ENCODE results near the gene CERT1. TPM values are rescaled to one million over a fixed set of nuclear protein-coding genes. Genes with fewer than 3 reads are reported as not detected.

The CERT1 gene
- total and polyA plus RNA-seq, 2 experiments from 2014 or later: 15.6 to 42.0 TPM

DNA sequence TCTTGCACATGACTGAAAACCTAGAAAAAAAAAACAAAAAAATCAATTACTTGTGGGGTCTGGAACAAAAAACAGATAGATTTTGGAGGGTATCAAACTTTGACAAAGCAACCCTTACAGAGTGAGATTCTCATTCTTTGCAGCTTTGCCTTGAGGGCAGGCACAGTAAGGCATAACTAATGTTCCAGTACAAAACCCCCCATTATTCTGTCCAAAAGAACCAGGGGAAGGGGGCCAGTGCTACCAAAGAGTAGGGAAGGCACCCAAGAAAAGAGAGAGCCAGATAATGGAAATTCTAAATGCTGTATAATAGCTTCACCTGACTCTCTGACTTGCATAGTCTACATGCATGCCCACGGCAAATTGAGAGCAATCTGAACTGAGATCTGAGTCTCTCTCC lies 13.2 kb upstream of the CERT1 start:
- TF ChIP-seq, protein P1, sequence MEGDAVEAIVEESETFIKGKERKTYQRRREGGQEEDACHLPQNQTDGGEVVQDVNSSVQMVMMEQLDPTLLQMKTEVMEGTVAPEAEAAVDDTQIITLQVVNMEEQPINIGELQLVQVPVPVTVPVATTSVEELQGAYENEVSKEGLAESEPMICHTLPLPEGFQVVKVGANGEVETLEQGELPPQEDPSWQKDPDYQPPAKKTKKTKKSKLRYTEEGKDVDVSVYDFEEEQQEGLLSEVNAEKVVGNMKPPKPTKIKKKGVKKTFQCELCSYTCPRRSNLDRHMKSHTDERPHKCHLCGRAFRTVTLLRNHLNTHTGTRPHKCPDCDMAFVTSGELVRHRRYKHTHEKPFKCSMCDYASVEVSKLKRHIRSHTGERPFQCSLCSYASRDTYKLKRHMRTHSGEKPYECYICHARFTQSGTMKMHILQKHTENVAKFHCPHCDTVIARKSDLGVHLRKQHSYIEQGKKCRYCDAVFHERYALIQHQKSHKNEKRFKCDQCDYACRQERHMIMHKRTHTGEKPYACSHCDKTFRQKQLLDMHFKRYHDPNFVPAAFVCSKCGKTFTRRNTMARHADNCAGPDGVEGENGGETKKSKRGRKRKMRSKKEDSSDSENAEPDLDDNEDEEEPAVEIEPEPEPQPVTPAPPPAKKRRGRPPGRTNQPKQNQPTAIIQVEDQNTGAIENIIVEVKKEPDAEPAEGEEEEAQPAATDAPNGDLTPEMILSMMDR (IDR thresholded peaks at IDR 0.05; ENCODE audit: poor library complexity): no peak
- TF ChIP-seq EZH2 (IDR thresholded peaks at IDR 0.05; ENCODE audit: borderline replicate concordance): no peak
- TF ChIP-seq EZH2phosphoT487 (IDR thresholded peaks at IDR 0.05; ENCODE audit: low read depth, severe bottlenecking, unreplicated experiment): no peak
- Histone ChIP-seq H3K4me2 (no peak overlapping the region), H3K79me2 (peaks cover 76% of the 10 kb centered on the region), H3K36me3 (replicated peaks; ENCODE audit: insufficient read depth, low read depth) (no peaks in the 10 kb centered on the region), H3K4me1 (ENCODE audit: insufficient read depth) (no peaks in the 10 kb centered on the region), H4K20me1 (ENCODE audit: insufficient read depth, poor library complexity, severe bottlenecking) (peaks cover 5% of the 10 kb centered on the region), H2AFZ (no peak overlapping the region), H3K27ac (no peak overlapping the region), H3K27me3 (no peaks in the 10 kb centered on the region), H3K9me3 (ENCODE audit: low read depth) (peaks cover 11% of the 10 kb centered on the region), H3K4me3 (no peak overlapping the region), H3K9me2 (replicated peaks; ENCODE audit: insufficient read depth) (no peaks in the 10 kb centered on the region)
- WGBS (ENCODE audit: low lambda C conversion rate, missing lambda C conversion rate): 70% methylated on average over 1 of the region's 1 CpG
- no peak for DNase-seq (ENCODE audit: low spot score)

DNA sequence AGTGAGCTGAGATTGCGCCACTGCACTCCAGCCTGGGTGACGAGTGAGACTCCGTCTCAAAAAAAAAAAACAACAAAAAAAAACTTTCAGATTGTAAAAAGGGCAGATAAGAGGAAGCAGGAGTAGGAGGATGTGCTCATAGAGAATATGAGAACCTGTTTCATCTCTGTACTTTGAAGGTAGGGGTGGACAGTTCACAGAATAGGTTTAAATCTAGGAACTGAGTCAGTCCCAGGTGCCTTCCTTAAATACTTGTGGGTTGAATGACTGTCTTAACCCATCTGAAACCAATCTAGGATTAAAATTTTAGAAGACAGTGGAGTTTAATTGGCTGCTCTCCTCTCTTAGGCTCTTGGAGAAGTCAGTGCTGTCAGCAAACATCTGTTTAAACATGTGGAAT lies 12.6 kb upstream of the CERT1 start:
- peaks cover 81% of the 10 kb centered on the region for H3K79me2 ChIP-seq
- no peak overlapping the region for H3K27ac ChIP-seq

DNA sequence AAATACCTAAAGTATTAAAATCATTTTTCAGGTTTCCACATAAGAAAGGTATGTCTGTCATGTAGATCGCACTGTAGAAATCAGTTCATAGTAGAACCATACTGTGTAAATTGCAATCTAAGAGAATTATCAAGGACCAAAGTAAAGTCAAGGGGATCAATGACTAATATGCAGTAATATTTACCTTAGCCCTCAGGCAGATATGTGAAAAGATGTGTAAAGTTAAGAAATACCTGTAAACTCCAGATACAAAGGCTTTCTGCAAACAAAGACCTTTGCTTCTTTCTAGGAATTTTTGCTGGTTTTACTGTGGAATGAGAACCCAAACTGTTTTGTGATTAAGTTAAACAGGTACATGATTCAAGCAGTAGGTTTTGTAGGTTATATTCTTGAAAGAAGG lies 11.8 kb upstream of the CERT1 start:
- Histone ChIP-seq H3K36me3 (replicated peaks; ENCODE audit: insufficient read depth, low read depth) (no peaks in the 10 kb centered on the region), H4K20me1 (ENCODE audit: insufficient read depth, poor library complexity, severe bottlenecking) (peaks cover 5% of the 10 kb centered on the region), H2AFZ (no peak overlapping the region), H3K9me2 (replicated peaks; ENCODE audit: insufficient read depth) (no peaks in the 10 kb centered on the region), H3K27ac (no peak overlapping the region), H3K9me3 (ENCODE audit: low read depth) (peaks cover 11% of the 10 kb centered on the region), H3K27me3 (no peaks in the 10 kb centered on the region), H3K4me3 (no peak overlapping the region), H3K4me2 (peak overlapping the region; percentile 21), H3K79me2 (peaks cover 84% of the 10 kb centered on the region), H3K4me1 (ENCODE audit: insufficient read depth) (no peaks in the 10 kb centered on the region)
- 72% methylated on average over 1 of the region's 1 CpG for WGBS (ENCODE audit: low lambda C conversion rate, missing lambda C conversion rate)
- TF ChIP-seq EZH2phosphoT487 (IDR thresholded peaks at IDR 0.05; ENCODE audit: low read depth, severe bottlenecking, unreplicated experiment): no peak
- TF ChIP-seq EZH2 (IDR thresholded peaks at IDR 0.05; ENCODE audit: borderline replicate concordance): no peak
- TF ChIP-seq, protein P1 (IDR thresholded peaks at IDR 0.05; ENCODE audit: poor library complexity): no peak
- no peak for DNase-seq (ENCODE audit: low spot score)

More for the DNA sequence above, 12.6 kb upstream of the CERT1 start:
- Histone ChIP-seq H3K9me2 (replicated peaks; ENCODE audit: insufficient read depth) (no peaks in the 10 kb centered on the region), H3K4me1 (ENCODE audit: insufficient read depth) (no peaks in the 10 kb centered on the region), H4K20me1 (ENCODE audit: insufficient read depth, poor library complexity, severe bottlenecking) (peaks cover 5% of the 10 kb centered on the region), H3K36me3 (replicated peaks; ENCODE audit: insufficient read depth, low read depth) (no peaks in the 10 kb centered on the region), H3K9me3 (ENCODE audit: low read depth) (peaks cover 11% of the 10 kb centered on the region), H3K4me2 (no peak overlapping the region), H3K27me3 (no peaks in the 10 kb centered on the region), H3K4me3 (no peak overlapping the region), H2AFZ (no peak overlapping the region)
- 83% methylated on average over 3 of the region's 3 CpGs for WGBS (ENCODE audit: low lambda C conversion rate, missing lambda C conversion rate)
- no peak for DNase-seq (ENCODE audit: low spot score)
- TF ChIP-seq, protein P1 (IDR thresholded peaks at IDR 0.05; ENCODE audit: poor library complexity): no peak
- TF ChIP-seq EZH2 (IDR thresholded peaks at IDR 0.05; ENCODE audit: borderline replicate concordance): no peak
- no peak for TF ChIP-seq EZH2phosphoT487 (IDR thresholded peaks at IDR 0.05; ENCODE audit: low read depth, severe bottlenecking, unreplicated experiment)

DNA sequence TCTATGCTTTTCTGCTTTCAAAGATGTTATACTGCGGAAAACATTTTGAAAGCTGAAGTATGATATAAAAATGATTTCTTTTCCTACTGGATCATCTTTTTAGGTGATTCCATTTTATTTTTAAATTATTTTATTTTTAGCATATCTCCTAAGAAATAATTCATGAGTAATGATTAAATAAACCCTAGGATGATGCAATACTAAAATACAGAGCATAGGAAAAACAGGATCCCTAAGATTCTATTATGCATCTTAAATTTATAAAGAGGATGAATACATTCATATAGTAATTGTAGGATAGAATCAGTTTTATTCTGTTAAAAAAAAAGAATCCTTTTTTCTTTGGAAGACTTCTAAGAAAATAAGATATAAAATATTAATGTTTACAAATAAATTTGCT lies 11.1 kb upstream of the CERT1 start:
- Histone ChIP-seq H3K79me2 (peaks cover 89% of the 10 kb centered on the region), H2AFZ (no peak overlapping the region), H3K9me3 (ENCODE audit: low read depth) (peaks cover 11% of the 10 kb centered on the region), H3K27me3 (no peaks in the 10 kb centered on the region), H3K36me3 (replicated peaks; ENCODE audit: insufficient read depth, low read depth) (no peaks in the 10 kb centered on the region), H3K4me1 (ENCODE audit: insufficient read depth) (no peaks in the 10 kb centered on the region), H4K20me1 (ENCODE audit: insufficient read depth, poor library complexity, severe bottlenecking) (peaks cover 5% of the 10 kb centered on the region), H3K4me2 (no peak overlapping the region), H3K9me2 (replicated peaks; ENCODE audit: insufficient read depth) (no peaks in the 10 kb centered on the region), H3K4me3 (no peak overlapping the region), H3K27ac (no peak overlapping the region)
- DNase-seq (ENCODE audit: low spot score): no peak
- WGBS (ENCODE audit: low lambda C conversion rate, missing lambda C conversion rate): 89% methylated on average over 1 of the region's 1 CpG
- TF ChIP-seq, protein P1 (IDR thresholded peaks at IDR 0.05; ENCODE audit: poor library complexity): no peak
- TF ChIP-seq EZH2 (IDR thresholded peaks at IDR 0.05; ENCODE audit: borderline replicate concordance) (no peak), EZH2phosphoT487 (IDR thresholded peaks at IDR 0.05; ENCODE audit: low read depth, severe bottlenecking, unreplicated experiment) (no peak)
